ENCODE measurements around the gene PTGES. TPM values are rescaled to one million over a fixed set of nuclear protein-coding genes. Genes with fewer than 3 reads are reported as not detected.
A peak's percentile ranks its signal among the peaks of the same experiment; 100 is the strongest.
"Not testable (repeated sequence)": the region's sequence is repeated elsewhere in the genome, so short reads cannot be mapped to it uniquely, and the experiment has no call there.

The PTGES gene
- total RNA-seq, 1 donor from 2014 or later: 2.9 TPM

DNA sequence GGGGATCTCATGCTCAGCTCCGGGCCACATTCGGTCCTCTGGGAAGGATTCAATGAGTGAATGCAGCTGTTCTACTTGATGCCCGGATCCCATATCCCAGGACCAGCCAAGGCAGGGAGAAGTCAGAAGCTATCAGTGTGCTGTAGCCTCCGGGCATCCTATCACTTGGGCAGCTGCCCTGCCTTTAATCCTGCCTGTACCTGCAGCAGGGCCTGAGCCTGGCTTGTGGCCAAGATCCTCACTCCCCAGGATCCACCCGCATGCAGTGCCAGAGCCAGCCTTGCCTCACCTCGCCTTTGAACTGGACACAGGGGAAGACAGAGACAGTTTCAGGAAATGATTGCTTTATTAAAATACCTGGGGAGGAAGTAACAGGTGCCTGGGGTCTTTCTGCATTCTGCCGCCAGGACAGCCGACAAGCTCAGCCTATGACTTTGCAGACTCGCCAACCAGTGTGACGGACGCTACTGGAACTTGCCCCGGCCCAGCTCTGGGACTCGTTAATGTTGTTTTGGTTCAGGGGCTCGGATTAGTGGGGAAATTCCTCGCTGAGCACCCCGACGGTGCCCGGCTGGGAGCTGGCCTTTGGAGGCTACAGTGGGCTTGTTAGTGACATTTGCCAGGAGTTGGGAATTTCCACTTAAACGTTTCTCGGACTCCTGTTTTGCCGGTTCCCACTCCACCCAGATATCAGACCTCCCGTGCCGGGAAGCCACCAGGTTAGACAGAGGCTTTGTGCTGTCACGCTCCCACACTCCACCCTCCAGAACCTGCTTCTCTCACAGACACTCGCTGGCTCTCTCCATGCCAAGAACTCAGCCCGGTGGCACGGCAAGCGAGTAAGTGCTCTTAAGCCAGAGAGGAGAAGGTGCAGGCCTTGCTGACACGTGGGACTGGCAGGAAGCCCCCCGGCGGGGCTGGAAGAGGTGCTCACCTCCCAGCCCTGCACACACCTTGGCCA is 721 bp downstream of the PTGES start:
- H4K20me1 ChIP-seq (ENCODE audit: low read depth): no peaks in the 10 kb centered on the region
- no peaks in the 10 kb centered on the region for H3K9me3 ChIP-seq (ENCODE audit: low read depth)
- no peaks in the 10 kb centered on the region for H3K36me3 Mint-ChIP-seq
- no peak for TF ChIP-seq EZH2phosphoT487 (IDR thresholded peaks at IDR 0.05)
- no peak for TF ChIP-seq EZH2 (IDR thresholded peaks at IDR 0.05)
- TF ChIP-seq, protein P1, sequence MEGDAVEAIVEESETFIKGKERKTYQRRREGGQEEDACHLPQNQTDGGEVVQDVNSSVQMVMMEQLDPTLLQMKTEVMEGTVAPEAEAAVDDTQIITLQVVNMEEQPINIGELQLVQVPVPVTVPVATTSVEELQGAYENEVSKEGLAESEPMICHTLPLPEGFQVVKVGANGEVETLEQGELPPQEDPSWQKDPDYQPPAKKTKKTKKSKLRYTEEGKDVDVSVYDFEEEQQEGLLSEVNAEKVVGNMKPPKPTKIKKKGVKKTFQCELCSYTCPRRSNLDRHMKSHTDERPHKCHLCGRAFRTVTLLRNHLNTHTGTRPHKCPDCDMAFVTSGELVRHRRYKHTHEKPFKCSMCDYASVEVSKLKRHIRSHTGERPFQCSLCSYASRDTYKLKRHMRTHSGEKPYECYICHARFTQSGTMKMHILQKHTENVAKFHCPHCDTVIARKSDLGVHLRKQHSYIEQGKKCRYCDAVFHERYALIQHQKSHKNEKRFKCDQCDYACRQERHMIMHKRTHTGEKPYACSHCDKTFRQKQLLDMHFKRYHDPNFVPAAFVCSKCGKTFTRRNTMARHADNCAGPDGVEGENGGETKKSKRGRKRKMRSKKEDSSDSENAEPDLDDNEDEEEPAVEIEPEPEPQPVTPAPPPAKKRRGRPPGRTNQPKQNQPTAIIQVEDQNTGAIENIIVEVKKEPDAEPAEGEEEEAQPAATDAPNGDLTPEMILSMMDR (IDR thresholded peaks at IDR 0.05): no peak
- H3K27me3 ChIP-seq: no peaks in the 10 kb centered on the region
- DNase-seq (ENCODE audit: low spot score): no peak
- no peak overlapping the region for H3K9ac ChIP-seq
- peaks cover 17% of the 10 kb centered on the region for H3K4me1 ChIP-seq
- H3F3A ChIP-seq (ENCODE audit: low read depth): no peaks in the 10 kb centered on the region
- H3K4me3 ChIP-seq: peak overlapping the region; percentile 16
- no peak overlapping the region for H3K27ac ChIP-seq
- peak overlapping the region; percentile 58 for H3K4me3 Mint-ChIP-seq
- peaks cover 6% of the 10 kb centered on the region for H3K27me3 Mint-ChIP-seq (ENCODE audit: insufficient read depth, low read depth)
- H3K4me2 ChIP-seq: peak overlapping the region; percentile 39
- H3K9me3 Mint-ChIP-seq: no peaks in the 10 kb centered on the region
- H2AFZ ChIP-seq (replicated peaks): peak overlapping the region; percentile 87
- H3K4me1 Mint-ChIP-seq: peaks cover 23% of the 10 kb centered on the region
- H3K36me3 ChIP-seq: no peaks in the 10 kb centered on the region
- H3K27ac Mint-ChIP-seq: peak overlapping the region; percentile 42
- H3K79me2 ChIP-seq (ENCODE audit: low read depth): no peaks in the 10 kb centered on the region

DNA sequence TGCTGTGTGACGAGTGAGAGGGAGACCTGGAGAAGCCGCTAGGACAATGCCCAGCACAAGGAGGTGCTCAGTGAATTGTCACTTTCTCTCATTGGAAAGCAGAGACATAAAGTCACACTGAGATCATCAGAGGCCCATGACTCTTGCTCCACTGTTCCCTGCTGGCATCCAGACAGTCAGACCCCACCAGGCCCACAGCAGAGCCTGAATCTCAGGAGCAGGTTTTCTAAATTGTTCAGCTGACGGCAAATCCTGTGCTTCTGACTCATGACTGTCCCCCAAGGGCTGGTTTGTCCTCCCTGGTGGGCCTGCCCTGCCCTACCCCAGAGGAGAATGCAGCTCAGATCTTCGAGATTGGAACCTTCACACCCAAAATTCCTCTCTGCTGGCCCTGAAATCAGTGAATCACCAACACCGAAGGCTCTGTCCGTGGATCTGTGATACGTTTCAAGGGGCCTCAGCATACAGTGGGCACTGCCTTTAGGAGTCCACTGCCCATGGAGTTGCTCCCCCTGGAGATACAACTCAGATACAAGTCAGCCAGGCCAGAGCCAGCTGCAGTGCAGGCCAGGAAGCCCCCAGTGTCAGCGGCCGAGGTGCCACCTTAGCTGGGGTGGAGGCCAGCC is 2.7 kb downstream of the PTGES start:
- Histone ChIP-seq H3K36me3 (no peaks in the 10 kb centered on the region), H3F3A (ENCODE audit: low read depth) (no peaks in the 10 kb centered on the region), H3K27ac (no peak overlapping the region), H3K27me3 (no peaks in the 10 kb centered on the region), H2AFZ (replicated peaks) (no peak overlapping the region), H3K9ac (no peak overlapping the region), H3K79me2 (ENCODE audit: low read depth) (no peaks in the 10 kb centered on the region), H4K20me1 (ENCODE audit: low read depth) (no peaks in the 10 kb centered on the region), H3K4me1 (peaks cover 17% of the 10 kb centered on the region), H3K4me3 (no peak overlapping the region), H3K4me2 (no peak overlapping the region), H3K9me3 (ENCODE audit: low read depth) (no peaks in the 10 kb centered on the region)
- Mint-ChIP-seq H3K4me3 (no peak overlapping the region), H3K27me3 (ENCODE audit: insufficient read depth, low read depth) (peaks cover 7% of the 10 kb centered on the region), H3K9me3 (no peaks in the 10 kb centered on the region), H3K27ac (peak overlapping the region; percentile 37), H3K4me1 (peaks cover 23% of the 10 kb centered on the region), H3K36me3 (no peaks in the 10 kb centered on the region)
- no peak for TF ChIP-seq EZH2phosphoT487 (IDR thresholded peaks at IDR 0.05)
- no peak for TF ChIP-seq EZH2 (IDR thresholded peaks at IDR 0.05)
- TF ChIP-seq, protein P1 (IDR thresholded peaks at IDR 0.05): no peak
- DNase-seq (ENCODE audit: low spot score): no peak

DNA sequence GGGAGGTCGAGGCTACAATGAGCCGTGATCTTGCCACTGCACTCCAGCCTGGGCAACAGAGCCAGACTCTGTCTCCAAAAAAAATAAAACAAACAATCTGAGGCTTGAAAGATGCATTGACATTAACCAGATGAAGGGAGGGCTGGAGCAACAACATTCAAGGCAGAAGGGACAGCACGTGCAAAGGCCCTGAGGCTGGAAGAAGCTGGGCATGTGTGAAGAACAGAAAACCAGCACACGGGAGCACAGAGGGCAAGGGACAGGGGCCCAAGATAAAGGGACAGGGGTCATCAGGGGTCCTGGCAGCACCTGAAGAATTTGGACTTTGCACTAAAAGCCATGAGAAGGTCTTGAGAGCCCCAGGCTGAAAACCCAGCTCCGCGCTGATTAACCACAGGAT is 3.3 kb downstream of the PTGES start:
- peaks cover 10% of the 10 kb centered on the region for H3K27me3 Mint-ChIP-seq (ENCODE audit: insufficient read depth, low read depth)
- peaks cover 17% of the 10 kb centered on the region for H3K4me1 ChIP-seq
- peaks cover 23% of the 10 kb centered on the region for H3K4me1 Mint-ChIP-seq
- no peak overlapping the region for H3K9ac ChIP-seq
- TF ChIP-seq EZH2 (IDR thresholded peaks at IDR 0.05) (no peak), EZH2phosphoT487 (IDR thresholded peaks at IDR 0.05) (no peak)
- TF ChIP-seq, protein P1 (IDR thresholded peaks at IDR 0.05): no peak
- H3F3A ChIP-seq (ENCODE audit: low read depth): no peaks in the 10 kb centered on the region
- no peak overlapping the region for H3K4me3 ChIP-seq
- H4K20me1 ChIP-seq (ENCODE audit: low read depth): no peaks in the 10 kb centered on the region
- no peak overlapping the region for H3K4me3 Mint-ChIP-seq
- no peaks in the 10 kb centered on the region for H3K36me3 ChIP-seq
- no peak for DNase-seq (ENCODE audit: low spot score)
- no peaks in the 10 kb centered on the region for H3K9me3 ChIP-seq (ENCODE audit: low read depth)
- no peak overlapping the region for H3K27ac Mint-ChIP-seq
- H3K27ac ChIP-seq: no peak overlapping the region
- no peak overlapping the region for H3K4me2 ChIP-seq
- H3K27me3 ChIP-seq: no peaks in the 10 kb centered on the region
- H3K79me2 ChIP-seq (ENCODE audit: low read depth): no peaks in the 10 kb centered on the region
- no peaks in the 10 kb centered on the region for H3K9me3 Mint-ChIP-seq
- no peaks in the 10 kb centered on the region for H3K36me3 Mint-ChIP-seq
- no peak overlapping the region for H2AFZ ChIP-seq (replicated peaks)

DNA sequence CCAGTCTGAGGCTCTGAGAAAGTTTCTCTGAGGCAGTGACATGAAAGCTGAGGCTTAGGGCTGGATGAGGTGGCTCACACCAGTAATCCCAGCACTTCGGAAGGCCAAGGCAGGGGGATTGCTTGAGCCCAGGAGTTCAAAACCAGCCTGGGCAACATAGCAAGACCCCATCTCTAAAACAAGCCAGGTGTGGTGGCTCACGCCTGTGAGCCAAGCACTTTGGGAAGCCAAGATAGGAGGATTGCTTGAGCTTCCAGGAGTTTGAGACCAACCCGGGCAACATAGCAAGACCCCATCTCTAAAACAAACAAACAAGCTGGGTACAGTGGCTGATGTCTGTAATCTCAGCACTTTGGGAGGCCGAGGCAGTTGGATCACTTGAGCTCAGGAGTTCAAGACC is 3.8 kb downstream of the PTGES start:
- not testable (repeated sequence) for H3K9me3 Mint-ChIP-seq; H3K9ac ChIP-seq; H3K27ac ChIP-seq; H3K36me3 Mint-ChIP-seq; H3K79me2 ChIP-seq (ENCODE audit: low read depth); H2AFZ ChIP-seq (replicated peaks); H3K27me3 ChIP-seq; DNase-seq (ENCODE audit: low spot score); H3F3A ChIP-seq (ENCODE audit: low read depth); H3K9me3 ChIP-seq (ENCODE audit: low read depth); H3K36me3 ChIP-seq; H3K4me3 Mint-ChIP-seq; H3K4me3 ChIP-seq; H3K4me2 ChIP-seq; H4K20me1 ChIP-seq (ENCODE audit: low read depth); H3K27ac Mint-ChIP-seq
- peaks cover 23% of the 10 kb centered on the region for H3K4me1 Mint-ChIP-seq
- peaks cover 10% of the 10 kb centered on the region for H3K27me3 Mint-ChIP-seq (ENCODE audit: insufficient read depth, low read depth)
- peaks cover 17% of the 10 kb centered on the region for H3K4me1 ChIP-seq
